Measurements from ENCODE around the gene STK26. TPM values are rescaled to one million over a fixed set of nuclear protein-coding genes. Genes with fewer than 3 reads are reported as not detected.

Gene STK26
- total and polyA plus RNA-seq, 2 of the 13 experiments (the other 11 are each of a cell fraction or from before 2014, with no cell fraction given) = 16.9 to 47.9 TPM

- ChIA-PET POLR2A (no interaction called here), CTCF (ENCODE audit: low intra/inter-chr PET ratio, low total read pairs) (no interaction called here)
- H3K4me3 ChIP-seq (replicated peaks in 1 of 3; ENCODE audit: insufficient read depth in 1 of 3, low read depth in 2 of 3, low read length in 3 of 3) = no peak overlapping the region
- H3K4me1 ChIP-seq (ENCODE audit: insufficient read depth, low read length) = no peaks in the 10 kb centered on the region
- no peak overlapping the region for H3K9ac ChIP-seq (ENCODE audit: insufficient read depth, low read depth, low read length)
- intact Hi-C loops (cut with micrococcal nuclease; ENCODE audit: unreplicated experiment) (no loop called here), in situ Hi-C loops (cut with HindIII; ENCODE audit: extremely low pct_ligation_motif_present, low pct_unique_long_range_greater_than_20kb) (no loop called here)
- WGBS (ENCODE audit: low lambda C conversion rate) = 6% methylated on average over 2 of the region's 2 CpGs
- H3K36me3 ChIP-seq (replicated peaks in 1 of 2; ENCODE audit: control insufficient read depth in 1 of 2, insufficient read depth in 2 of 2, low read length in 2 of 2) = no peaks in the 10 kb centered on the region
- H3K9me3 ChIP-seq (ENCODE audit: low read length) = no peaks in the 10 kb centered on the region
- no TSS peak for BruUV-seq (replicated peaks)
- no peaks in the 10 kb centered on the region for H3K79me2 ChIP-seq (ENCODE audit: insufficient read depth, low read length)
- H4K20me1 ChIP-seq (ENCODE audit: insufficient read depth, low read length) = no peaks in the 10 kb centered on the region
- ATAC-seq = no peak
- no peak overlapping the region for H3K4me2 ChIP-seq (ENCODE audit: low read depth, low read length)
- TF ChIP-seq ZNF326 (CRISPR knock-in tag; IDR thresholded peaks at IDR 0.05; ENCODE audit: borderline replicate concordance) = no peak
- no peak for TF ChIP-seq MED13 (CRISPR knock-in tag; IDR thresholded peaks at IDR 0.05)
- no peaks in the 10 kb centered on the region for H3K27me3 ChIP-seq (ENCODE audit: control insufficient read depth in 1 of 2, insufficient read depth in 2 of 2, low read length in 2 of 2)
- no peak overlapping the region for H3K27ac ChIP-seq (ENCODE audit: extremely low read length, insufficient read depth, low read length)
- no peak for FAIRE-seq
- H2AFZ ChIP-seq (ENCODE audit: low read length) = no peak overlapping the region
- no peak for DNase-seq (ENCODE audit: low spot score)
Measured at GRCh38 chrX:132086672-132087071, 63.6 kb downstream of the STK26 start.

DNA sequence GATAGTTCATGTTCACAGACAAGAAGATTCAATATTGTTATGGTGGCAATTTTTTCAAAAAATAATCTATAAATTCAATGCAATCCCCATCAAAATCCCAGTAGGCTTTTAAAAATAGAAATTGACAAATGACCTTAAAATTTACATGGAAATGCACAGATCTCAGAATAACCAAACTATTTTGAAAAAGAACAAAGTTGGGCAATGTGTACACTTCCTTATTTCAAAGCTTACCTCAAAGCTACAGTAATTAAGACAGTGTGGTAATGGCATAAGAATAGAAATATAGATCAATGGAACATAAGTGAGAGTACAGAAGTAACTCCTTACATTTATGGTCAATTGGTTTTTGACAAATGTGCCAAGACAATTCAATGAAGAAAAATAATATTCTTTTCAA is 65.8 kb downstream of the STK26 start:
- no peak overlapping the region for H3K4me3 ChIP-seq (replicated peaks in 1 of 3; ENCODE audit: insufficient read depth in 1 of 3, low read depth in 2 of 3, low read length in 3 of 3)
- CTCF ChIA-PET (ENCODE audit: low intra/inter-chr PET ratio, low total read pairs) = no interaction called here
- in situ Hi-C loops (cut with HindIII; ENCODE audit: extremely low pct_ligation_motif_present, low pct_unique_long_range_greater_than_20kb) = no loop called here
- no peaks in the 10 kb centered on the region for H3K36me3 ChIP-seq (replicated peaks in 1 of 2; ENCODE audit: control insufficient read depth in 1 of 2, insufficient read depth in 2 of 2, low read length in 2 of 2)
- BruUV-seq (replicated peaks) = no TSS peak
- H3K79me2 ChIP-seq (ENCODE audit: insufficient read depth, low read length) = no peaks in the 10 kb centered on the region
- no peak overlapping the region for H3K27ac ChIP-seq (ENCODE audit: extremely low read length, insufficient read depth, low read length)
- DNase-seq (ENCODE audit: low spot score) (no peak), FAIRE-seq (no peak), ATAC-seq (no peak)
- H3K27me3 ChIP-seq (ENCODE audit: control insufficient read depth in 1 of 2, insufficient read depth in 2 of 2, low read length in 2 of 2) = no peaks in the 10 kb centered on the region
- no peak overlapping the region for H2AFZ ChIP-seq (ENCODE audit: low read length)
- H3K9ac ChIP-seq (ENCODE audit: insufficient read depth, low read depth, low read length) = no peak overlapping the region
- no peak for TF ChIP-seq CREB1 (IDR thresholded peaks at IDR 0.05)
- no peak for TF ChIP-seq CREB1 (CRISPR knock-in tag; IDR thresholded peaks at IDR 0.05)
- no peak for TF ChIP-seq SKIL (CRISPR knock-in tag; IDR thresholded peaks at IDR 0.05; ENCODE audit: borderline replicate concordance)
- TF ChIP-seq ETV6 (CRISPR knock-in tag; conservative IDR thresholded peaks at IDR 0.05) = no peak
- TF ChIP-seq ZNF354B (CRISPR knock-in tag; IDR thresholded peaks at IDR 0.05) = no peak
- H3K4me1 ChIP-seq (ENCODE audit: insufficient read depth, low read length) = peaks cover 9% of the 10 kb centered on the region; the same call in 1 of the 2 replicates
- POLR2A ChIA-PET = no interaction called here
- no peak overlapping the region for H3K4me2 ChIP-seq (ENCODE audit: low read depth, low read length)
- no peaks in the 10 kb centered on the region for H3K9me3 ChIP-seq (ENCODE audit: low read length)
- H4K20me1 ChIP-seq (ENCODE audit: insufficient read depth, low read length) = no peaks in the 10 kb centered on the region
- intact Hi-C loops (cut with micrococcal nuclease; ENCODE audit: unreplicated experiment) = no loop called here
